NCI-H82 (cell line): ENCODE measurements around the gene FBLN2.
"Not testable (repeated sequence)": the region's sequence is repeated elsewhere in the genome, so short reads cannot be mapped to it uniquely, and the experiment has no call there.

Experiments
- DNase-seq: peaks from one replicate; lab custom pipeline; 2025; lab: John Stamatoyannopoulos, UW

Gene FBLN2

DNA sequence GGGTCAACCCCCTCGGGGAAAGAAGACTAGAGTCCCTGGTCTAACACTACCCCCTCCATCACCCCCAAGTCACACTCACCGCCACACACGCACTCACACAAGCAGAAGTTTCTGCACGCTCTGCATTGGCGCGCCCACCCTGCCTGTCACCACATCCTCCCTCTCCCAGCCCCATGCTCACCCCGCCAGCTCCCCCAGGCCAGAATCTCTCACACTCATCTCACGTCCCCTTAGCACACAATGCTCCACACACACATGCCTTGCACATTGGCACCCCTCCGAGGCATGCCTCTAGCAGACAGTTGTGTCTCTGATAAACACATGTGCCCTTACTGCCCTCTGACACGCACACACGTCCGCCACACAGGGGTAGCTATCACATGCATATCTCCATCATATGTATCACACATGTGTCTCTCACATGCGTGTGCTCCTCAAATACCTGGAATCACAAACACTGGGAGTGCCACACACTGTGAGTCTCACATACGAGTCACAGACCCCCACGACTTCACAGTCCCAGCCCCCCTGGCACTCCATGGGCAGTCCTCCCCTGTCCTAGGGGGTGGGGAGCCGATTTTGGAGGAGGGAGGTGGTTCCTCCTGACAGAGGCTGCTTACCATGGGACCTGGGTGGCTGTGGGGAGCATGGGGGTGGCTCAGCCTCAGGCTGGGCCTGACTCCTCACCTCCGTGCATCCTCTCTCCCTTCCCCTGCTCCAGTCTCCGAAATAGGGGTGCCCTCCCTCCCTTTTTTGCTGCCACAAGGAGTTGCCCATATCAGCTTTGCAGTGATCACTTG is 898 bp downstream of the FBLN2 start:
- DNase-seq, result no peak

DNA sequence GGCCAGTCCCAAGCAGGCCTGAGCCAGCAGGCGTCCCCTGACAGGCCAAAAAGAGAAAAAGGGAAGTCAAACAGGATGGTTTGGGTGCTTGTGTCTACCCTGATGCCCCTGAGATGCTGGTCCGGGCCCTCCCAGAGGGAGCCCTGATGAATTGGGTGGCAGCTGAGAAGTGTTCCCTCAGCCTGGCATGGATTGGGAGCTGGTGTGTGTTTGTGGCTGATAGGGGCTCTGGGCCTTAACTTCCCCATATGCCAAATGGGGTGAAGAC is 1.4 kb downstream of the FBLN2 start:
- no peak for DNase-seq

DNA sequence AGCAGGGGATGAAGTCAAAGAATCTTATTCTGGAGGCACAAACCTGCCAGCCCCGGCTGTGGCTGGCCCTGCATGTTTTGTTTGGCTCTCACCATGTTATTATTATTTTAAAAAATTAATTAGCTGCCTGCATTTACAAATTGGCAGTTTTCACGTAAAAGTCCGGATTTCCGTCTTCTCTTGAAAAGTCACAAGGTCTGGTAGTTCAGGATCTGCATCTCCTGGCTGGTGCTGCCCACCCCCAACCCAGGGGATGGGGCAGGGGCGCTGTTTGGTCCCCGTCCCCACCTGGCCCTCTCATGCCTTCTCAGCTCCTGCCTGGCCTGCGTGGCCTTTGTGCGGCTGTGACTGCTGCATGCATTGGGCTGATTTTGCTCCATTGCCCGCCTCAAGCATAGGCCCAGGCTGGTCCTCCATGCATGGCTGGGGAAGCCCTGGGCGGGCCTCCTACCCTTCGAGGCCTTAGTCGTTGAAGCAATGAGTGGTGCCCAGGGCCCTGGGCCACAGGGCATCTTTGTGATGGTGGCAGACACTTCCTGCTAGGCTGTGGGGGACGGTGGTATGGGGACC is 2.0 kb downstream of the FBLN2 start:
- no peak for DNase-seq

DNA sequence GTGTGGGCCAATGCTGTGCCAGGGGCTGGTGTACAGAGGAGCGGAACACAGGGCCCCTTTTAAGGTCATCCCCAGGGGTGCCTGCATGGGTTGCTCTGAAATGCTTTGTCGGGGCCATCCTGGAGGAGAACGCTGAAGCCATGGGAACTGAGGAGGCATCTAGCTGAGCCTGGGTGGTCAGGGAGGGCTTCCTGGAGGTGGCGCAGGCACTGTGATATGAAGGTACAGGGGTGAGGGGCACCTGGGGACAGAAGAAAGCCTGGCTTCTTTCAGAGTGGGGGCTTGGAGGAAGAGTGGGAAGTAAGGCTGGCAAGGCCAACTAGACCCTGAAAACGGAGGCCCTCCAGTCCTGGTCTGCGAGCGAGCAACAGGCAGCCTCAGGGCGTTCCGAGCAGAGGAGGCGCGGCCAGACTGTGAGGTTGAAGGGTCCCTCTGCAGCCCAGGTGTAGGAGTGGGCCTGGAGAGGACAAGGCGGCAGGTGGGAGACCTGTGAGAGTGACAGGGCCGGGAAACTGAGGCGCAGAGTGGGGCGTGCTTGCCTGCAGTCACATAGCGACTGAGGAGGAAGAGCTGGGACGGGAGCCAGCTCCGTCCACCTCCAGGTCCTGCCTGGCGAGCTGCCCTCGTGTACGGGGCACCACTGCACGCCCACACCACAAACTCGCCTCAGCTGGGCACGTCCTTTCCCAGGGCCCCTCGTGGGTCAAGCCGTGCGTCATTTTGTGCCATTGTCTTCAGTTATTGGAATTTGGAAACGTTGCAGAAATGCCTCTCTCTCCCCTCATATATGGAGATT is 4.1 kb downstream of the FBLN2 start:
- no peak for DNase-seq

DNA sequence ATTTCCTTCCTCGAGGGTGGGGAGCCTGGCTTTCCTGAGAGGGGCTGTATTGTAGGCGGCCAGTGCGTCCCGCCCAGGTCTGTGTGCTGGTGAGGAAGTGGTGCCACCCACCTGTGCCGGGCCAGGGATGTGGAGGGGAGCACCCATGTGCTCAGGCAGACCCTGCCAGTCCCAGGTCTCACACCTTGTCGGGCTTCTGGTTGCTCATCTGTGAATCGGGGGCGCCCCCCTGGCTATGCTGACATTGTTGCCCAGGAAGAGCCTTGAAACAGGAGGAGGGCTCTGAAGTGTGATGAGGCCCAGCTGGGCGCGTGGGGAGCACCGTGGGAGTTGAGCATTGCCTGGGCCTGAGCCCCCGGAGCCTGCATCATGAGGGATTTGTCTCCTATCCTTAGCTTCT is 4.8 kb downstream of the FBLN2 start:
- no peak for DNase-seq

DNA sequence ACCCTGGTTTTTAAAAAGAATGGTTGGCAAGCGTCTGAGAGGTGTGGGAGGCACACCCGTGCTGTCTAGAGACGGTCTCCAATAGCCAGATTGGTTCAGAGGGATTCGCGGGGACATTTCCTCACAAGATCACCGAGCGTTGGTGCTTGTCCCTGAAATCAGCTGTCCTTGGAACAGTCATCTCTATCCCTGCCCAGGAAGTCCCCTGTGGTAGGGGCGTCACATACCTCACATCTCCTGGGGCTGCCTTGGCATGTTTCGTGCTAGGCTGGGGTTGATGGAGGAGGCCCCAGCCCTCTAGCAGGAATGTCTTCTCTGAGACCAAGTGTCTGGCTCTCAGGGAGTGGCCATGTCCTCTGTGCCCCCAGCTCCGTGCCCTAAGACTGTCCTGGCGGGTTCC is 6.8 kb downstream of the FBLN2 start:
- no peak for DNase-seq

DNA sequence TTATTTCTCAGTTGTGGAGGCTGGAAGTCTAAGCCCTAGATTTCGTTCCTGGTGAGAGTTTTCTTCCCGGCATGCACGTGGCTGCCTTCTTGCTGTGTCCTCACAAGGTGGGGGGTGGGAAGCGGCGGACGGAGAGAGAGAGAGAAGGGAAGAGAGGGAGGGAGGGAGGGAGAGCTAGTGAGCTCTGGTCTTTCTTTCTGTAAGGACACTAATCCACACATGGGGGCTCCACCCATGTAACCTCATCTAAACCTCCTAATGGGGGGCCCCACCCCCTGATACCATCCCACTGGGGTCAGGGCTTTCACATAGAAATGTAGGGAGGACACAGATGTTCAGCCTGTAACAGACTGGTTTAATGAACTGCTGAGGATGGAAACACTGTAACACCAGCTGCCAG is 7.3 kb downstream of the FBLN2 start:
- DNase-seq, result peak; percentile 69

DNA sequence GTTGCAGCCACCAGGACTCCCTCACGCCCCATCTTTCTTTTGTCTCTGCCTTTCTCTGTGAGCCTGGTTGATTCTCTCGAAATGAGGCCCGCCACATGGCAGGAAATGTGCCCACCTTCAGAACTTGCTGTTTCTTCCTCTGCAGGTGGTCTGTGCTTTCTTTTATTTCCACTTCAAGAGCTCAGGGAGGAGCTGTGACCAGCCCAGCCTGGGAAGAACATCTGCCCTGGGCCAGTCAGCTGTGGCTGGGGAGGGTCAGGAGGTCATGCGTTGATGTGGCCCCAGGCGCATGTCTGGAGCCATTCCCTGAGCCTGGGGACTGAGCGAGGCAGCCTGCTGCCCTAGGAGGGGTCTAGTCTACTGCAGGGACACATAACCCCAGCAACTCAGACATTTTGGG is 8.0 kb downstream of the FBLN2 start:
- no peak for DNase-seq

DNA sequence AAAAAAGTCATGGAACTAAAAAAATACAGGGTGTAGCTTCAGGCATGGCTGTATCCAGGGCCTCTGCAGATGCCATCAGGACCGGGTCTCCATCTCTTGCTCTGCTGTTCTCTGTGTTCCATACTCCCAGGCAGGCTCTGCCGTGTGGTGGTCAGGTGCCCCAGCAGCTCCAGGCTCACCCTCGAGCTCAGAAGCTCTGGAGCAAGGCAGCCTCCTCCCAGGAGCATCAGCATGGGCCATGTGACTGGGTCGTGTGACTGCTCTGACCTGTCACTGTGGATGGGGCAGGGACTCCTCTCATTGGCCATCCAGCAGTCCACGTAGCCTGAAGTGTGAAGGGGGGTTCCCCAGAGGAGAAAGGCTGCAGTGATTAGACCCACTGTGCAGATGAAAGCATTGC is 8.5 kb downstream of the FBLN2 start:
- no peak for DNase-seq

DNA sequence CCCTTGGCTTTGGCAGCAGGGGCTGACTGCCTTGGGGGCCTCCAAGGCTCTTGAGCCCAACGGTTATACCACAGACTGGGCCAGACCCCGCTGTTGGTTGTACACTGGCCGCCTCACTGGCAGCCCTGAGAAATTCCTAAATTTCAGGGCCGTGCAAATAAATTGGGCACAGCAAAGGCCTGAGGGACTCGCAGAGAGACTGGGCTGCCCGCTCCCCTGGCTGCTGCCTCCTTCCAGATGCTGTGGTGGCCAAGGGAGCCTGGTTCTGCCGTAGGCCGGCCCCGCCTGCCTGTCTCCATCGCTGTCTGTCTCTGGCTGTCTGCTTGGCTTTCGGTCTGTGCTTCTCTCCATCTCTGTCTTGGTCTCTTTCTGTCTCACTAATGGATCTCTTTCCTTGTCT is 9.0 kb downstream of the FBLN2 start:
- no peak for DNase-seq

DNA sequence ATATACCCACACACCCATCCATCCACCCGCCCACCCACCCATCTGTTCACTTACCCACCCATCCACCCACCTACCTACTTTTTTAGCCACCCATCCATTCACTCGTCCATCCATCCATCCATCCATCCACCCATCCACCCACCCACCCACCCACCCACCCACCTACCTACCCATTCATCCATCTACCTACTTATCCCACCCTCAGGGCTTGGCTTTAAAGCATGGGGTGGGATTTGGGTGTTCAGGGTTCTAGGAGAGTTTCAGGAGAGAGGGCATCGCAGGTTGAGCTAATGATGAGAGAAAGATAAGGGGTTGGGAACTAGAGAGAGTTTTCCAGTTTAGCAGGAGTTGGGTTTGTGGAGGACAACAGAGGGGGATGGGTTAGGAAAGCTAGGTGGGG is 9.7 kb downstream of the FBLN2 start:
- no peak for DNase-seq

DNA sequence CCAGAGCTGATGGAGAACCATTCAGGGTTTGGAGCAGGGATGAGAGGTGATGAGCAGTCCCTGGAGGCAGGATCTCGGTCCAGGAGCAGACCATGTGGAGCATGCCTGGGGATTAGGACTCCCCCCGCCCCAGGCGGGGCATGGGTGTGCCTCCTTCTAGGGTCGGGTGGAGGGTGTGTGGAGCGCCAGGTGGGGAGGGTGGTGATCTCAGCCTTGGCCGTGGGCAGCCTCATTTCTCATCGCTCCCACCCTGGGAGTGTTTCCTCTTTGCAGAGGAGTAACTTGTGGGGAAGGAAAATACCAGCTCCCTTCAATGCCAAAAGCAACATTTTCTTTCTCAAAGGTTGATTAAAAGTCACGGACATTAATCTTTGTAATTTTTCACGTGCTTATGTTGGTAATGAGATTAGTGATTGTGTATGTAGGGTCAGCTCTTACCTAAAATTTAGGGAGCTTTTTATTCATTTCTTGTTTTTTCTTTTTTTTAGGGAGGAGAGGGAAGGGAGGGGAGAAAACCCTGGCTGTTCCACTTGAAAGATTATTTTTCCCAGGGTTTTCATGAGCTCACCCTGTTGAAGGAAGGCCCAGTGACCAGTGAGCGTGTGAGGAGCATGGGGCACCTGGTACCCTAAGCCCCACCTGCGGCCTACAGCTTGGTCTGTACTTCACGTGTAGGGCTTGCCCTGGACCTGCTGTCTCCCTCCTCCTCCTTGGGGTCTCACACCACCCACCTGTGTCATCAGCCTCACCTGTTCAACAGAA is 11.0 kb downstream of the FBLN2 start:
- peak; percentile 78 for DNase-seq

DNA sequence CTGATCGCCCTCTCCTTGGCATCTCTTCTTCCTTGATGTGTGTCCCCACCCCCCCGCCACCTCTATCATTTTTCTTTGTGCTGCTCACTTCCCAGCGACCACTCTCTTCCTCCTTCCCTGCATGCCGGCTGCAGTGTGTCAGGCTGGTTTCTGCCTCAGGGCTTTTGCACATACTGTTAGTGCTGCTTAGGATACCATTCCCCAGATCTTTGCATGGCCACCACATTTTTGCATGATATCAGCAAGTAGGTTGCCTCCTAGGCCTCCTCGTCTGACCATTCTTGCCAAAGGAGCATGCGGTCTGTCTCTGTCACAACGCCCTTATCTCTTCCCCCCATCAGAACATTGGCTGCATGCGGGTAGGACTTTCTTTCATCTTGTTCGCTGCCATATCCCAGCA is 12.5 kb downstream of the FBLN2 start:
- no peak for DNase-seq

DNA sequence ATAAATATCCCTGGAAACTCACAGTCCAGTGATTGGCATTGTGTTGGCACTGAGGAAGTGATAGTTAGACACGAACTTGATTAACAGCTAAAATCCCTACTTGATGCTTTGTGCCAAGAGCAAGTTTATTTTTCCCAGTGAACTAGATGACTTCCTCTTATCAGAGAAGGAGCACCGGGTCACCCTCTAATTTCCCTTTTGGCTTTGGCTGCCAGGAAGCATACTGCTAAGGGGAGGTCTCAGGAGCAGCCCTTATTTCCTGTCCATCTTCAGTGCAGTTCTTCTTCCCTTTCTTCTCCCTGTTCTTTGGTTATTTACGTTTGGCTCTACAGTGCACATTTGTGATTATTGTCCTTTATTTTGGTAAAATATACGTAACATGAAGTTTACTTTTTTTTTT is 13.0 kb downstream of the FBLN2 start:
- no peak for DNase-seq

DNA sequence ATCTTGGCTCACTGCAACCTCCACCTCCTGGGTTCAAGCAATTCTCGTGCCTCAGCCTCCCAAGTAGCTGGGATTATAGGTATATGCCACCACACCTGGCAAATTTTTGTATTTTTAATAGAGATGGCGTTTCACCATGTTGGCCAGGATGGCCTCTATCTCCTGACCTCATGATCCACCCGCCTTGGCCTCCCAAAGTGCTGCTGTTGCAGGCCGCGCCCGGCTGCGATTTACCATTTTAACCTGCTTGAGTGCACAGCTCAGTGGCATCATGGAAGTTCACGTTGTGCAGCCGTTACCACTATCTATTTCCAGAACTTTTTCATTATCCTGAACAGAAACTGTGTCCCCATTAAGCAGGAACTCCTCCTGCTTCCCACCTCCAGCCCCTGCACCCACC is 13.5 kb downstream of the FBLN2 start:
- DNase-seq, result not testable (repeated sequence)

DNA sequence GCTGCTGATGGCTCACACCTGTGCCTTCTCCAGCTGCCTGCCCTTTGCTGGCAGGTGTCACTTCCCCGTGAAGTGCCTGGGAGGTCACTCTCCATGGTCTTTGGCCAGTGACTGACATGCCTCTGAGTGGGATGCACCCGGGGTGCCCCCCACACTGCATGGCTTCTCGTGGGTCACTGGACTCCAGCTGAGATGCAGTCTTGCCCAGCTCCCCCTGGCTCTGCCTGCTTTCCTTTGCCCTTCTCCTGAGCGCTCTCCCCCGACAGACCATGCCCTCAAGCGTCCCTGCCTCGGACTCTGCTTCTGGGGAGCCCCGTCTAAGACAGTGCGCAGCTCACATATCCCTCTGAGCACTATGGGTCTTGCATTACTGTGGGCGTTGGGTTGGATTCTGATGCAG is 14.4 kb downstream of the FBLN2 start:
- no peak for DNase-seq

DNA sequence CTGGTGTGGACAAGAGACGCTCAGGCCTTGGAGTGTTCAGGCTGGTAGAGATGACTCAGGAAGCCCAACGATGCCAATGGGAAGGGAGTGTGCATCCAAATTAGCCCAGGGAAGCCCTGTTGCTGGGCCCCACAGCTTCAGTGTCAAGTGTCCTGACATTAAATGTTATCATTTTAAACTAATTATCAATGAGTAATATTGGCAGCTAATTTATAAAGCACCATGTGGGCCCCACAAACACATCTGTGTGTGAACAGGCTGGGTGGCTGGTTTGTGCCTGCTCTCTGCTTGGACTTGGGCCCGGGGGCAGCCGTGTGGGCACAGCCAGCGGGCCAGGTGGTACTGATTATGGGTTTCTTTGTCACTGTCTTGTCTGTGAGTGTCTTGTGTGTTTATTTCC is 15.0 kb downstream of the FBLN2 start:
- DNase-seq, result no peak

DNA sequence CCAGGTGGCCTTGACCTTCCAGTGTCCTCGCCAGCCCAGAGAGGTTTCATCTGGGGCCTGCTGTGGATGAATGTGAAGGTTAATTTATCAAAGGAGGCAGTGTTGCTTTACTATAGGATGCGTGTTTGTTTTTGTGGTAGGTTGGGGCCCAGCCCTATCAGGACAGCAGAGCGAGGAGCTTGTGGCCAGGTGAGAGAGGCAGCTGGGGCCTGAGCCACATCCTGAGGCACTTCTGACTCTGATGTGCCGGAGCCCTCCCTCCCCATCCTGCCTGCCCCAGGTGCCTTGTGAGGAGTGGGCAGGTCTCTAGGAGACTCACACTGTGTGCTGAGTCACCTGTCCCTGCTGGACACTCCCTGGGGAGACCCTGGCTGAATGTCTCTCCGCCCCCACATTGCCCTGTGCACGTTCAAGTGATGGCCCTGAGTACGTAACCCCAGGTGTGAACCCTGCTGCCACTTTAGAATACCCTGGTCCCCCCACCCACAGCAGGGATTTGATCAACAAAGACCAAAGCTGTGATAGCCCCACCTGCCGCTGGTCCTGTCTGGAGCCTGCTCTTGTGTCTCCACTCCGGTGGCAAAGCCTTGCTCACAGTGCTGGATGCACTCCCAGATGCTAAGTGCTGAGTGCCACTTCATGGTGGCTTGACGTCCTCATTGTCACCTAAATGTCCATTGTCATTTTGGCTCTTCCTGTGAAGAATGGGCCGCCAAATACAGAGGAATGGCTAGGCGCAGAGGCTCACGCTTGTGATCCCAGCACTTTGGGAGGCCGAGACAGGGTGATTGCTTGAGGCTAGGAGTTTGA is 16.0 kb downstream of the FBLN2 start:
- no peak for DNase-seq

DNA sequence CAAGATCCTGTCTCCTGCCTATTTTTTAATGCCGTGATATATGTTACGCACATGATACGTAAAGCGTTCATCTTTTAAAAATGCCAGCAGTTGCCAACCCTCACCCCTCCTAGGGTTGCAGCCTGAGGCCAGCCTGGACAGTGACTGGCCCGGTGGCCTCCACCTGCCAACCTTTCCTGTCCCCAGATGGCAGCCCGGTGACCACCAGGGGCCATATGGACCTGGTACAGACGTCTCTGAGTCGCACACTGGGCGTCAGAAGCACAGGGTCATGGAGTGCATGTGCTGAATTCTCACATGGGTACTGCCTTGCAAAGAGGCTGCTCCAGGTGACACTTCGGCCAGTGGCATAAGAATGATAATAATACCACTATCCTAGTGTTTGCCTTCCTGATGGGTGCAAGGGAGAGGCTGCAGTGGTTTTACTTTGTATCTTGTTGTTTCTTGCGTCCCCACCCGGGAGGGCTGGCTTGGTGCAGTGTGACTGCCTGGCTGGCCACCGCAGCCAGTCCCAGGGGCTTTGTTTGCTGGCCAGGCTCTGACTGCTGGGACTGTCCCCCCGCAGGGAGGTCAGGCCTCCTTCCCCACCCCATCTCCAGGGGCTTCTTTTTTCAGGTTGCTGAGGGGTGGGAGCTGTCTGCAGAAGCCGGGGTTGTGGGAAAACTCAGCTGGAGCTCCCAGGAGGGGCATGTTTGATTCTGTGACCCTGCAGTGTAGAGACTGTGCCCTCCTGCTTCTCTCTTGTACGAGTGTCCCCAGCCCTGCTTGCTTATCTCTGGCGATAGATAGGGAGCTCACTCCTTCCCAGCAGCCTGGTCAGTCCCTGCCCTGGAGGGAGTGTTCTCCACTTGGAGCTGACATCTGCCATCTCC is 16.9 kb downstream of the FBLN2 start:
- DNase-seq, result no peak

DNA sequence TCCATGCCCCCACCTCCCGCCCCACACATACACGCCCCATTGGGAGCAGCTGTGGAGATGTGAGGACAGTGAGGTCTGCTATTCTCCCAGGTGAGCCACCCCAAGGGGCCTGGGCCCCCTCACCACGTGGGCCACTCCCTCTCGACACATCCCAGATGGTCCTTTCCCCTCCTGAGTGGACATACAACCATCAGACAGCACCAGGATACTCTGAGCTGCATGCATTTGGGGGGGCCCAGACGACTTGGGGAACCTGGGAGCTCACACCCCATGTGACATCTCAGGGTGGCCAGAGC is 17.5 kb downstream of the FBLN2 start:
- DNase-seq, result no peak

DNA sequence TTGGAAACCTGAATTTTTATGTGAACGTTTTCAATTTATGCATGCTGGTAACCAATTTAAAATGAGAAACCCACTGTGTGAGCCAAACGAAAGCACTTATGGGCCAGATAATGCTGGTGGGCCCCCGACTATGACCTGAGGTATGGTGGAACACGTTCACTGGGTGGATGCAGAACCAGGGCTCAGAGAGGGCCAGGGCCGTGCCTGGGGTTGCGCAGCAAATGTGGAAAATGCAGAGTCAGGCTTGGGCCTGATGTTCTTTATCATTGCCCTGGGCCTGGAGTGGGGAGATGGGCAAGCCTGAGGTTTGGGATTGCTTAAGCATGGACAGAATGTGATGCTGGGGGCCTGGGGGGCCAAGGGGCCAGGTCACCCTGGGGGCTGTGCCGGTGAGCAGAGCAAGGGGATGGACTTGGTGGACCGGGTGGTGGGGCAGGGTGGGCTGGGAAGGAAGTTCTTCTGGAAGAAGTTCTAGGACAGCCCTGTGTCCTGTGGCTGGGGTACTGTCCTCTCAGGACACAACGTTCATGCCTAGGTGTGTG is 17.9 kb downstream of the FBLN2 start:
- DNase-seq, result no peak
